D721Med (cell line): Measurements from ENCODE around the gene CCL1.

Experiments
- DNase-seq: peaks from one replicate; pipeline ENCODE4 v3.0.0; 2011; ENCODE audit warnings: low spot score; ENCODE audit not compliant: insufficient read length
- FAIRE-seq: peaks from 2 replicates; lab custom pipeline; 2011; peaks lifted over from hg19 to GRCh38; lab: Jason Lieb, UNC
- TF ChIP-seq, protein P1 (sequence below): IDR thresholded peaks from 2 replicates; pipeline ENCODE4 v1.5.1; 2012; ENCODE audit warnings: mild to moderate bottlenecking, control low read depth; ENCODE audit not compliant: insufficient read depth; ENCODE audit errors: missing control alignments

CCL1 gene

DNA sequence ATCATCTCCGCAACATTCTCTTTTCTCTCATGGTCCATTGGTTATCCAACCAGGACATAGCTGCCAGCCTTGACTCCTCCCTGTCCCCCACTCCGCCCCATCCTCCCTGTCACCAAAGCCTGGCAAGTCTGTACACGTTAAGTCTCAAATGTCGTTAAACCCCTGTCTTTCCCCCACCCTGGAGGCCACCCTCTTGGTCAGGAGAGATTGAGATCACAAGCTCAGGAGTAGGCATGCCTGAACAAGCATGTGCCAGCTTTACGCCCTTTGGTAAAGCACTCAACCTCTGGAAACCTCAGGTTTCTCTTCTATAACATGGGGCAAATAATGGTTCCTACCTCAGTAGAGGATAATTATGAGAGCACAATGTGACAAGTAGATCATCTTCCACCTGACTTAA, 38.1 kb upstream of the CCL1 start:
- no peak for DNase-seq
- no peak for FAIRE-seq
- TF ChIP-seq, protein P1, sequence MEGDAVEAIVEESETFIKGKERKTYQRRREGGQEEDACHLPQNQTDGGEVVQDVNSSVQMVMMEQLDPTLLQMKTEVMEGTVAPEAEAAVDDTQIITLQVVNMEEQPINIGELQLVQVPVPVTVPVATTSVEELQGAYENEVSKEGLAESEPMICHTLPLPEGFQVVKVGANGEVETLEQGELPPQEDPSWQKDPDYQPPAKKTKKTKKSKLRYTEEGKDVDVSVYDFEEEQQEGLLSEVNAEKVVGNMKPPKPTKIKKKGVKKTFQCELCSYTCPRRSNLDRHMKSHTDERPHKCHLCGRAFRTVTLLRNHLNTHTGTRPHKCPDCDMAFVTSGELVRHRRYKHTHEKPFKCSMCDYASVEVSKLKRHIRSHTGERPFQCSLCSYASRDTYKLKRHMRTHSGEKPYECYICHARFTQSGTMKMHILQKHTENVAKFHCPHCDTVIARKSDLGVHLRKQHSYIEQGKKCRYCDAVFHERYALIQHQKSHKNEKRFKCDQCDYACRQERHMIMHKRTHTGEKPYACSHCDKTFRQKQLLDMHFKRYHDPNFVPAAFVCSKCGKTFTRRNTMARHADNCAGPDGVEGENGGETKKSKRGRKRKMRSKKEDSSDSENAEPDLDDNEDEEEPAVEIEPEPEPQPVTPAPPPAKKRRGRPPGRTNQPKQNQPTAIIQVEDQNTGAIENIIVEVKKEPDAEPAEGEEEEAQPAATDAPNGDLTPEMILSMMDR, result no peak

DNA sequence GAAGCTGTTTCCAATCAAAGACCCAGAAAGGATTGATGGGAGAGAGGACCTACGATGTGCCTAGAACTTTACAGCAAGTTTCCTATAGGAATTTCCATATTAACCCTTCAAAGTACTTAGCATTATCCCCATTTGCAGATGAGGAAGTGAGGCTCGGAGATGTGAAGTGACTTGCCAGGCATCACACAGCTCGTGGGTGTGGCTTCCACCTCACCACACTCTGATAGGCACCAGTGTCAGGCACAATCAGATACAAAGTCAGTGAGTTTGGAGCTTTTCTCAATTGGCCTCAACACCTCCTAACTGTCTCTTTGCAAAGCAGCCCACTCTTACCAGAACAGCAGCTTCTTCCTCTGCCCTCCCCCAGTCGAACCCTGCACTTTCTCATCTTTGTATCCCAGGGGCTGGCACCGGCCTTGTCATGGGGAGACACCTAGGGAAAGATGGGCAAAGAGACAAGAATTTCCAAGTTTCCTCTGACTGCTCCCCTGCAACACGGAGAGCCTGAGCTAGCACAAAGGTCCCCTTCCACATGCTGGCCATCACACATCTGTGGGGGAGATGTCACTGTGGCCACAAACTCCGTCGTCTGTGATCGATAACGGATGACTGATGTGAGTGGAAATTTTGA, 37.4 kb upstream of the CCL1 start:
- TF ChIP-seq, protein P1, result no peak
- DNase-seq (no peak), FAIRE-seq (no peak)

DNA sequence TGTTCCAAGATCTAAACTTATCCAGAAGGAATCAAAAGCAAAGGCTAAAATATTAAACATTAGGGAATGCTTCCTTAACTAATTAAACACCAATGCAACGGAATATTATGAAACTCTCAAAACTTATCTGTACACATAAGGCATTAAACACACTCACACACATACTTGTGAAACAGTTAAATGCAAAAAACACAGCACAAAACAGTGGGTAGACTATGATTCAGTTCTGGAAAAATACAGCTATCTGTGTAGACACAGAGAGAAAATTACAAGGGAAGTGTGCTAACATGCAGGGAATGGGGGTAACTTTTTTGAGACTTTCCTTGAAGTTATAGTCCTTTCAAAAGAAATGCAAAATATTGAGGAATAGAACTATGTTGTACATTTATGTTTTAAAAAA, 36.7 kb upstream of the CCL1 start:
- FAIRE-seq (no peak), DNase-seq (no peak)
- TF ChIP-seq, protein P1, result no peak

DNA sequence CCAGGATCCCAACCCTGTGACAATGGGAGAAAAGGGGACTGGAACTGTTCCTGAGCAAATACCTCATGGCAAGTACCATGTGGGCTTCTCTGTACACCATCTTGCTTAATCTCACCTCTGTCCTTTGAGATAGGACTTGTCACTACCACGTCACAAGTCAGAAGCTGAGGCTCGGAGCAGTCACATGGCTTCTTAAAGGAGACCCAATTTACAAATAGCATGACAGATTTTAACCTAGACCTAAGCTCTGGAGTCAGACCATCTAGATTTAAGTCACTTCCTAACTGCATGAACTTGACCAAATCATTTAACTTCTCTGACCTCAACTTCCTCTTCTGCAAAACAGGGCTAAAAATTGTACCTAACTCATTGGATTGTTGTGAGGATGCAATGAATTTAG, 36.0 kb upstream of the CCL1 start:
- DNase-seq, result no peak

DNA sequence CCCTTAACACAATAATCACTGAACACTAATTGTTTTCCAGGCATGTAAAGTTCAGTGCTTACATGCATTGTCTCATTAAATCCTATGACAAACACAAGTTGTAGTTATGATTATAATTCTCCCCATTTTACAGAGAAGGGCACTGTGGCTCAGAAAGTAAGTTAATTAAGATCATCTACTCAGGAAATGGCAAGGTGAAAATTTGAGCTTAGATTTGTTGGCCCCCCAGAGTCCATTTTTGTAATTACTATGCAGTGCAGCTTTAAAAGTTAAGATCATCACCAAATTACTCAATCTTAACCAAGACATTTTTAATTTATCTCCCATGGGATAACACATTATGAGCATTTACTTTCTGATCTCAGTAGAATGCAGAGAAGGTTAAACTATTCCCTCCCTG, 34.2 kb upstream of the CCL1 start:
- FAIRE-seq (no peak), DNase-seq (no peak)
- TF ChIP-seq, protein P1, result no peak

More for the DNA sequence above, 36.0 kb upstream of the CCL1 start:
- TF ChIP-seq, protein P1, result no peak
- no peak for FAIRE-seq

DNA sequence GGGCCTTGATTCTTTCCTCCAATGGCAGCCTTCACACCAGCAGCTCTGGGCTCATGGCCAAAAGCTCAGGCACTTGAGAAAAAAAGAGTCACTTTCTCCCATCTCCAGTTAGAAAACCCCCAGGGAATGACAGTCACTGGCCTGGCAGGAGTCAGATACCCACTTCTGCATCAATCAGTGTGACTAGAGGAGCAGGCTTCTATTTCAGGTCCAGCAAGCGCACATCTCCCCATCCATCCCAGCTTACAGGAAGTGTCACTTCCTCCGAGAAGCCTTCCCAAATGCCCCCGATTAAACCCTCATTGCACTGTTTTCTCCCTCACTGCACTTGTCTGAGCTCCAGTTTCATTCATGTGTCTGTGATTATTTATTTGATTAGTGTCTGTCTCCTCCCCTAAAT, 30.4 kb upstream of the CCL1 start:
- DNase-seq (no peak), FAIRE-seq (no peak)
- TF ChIP-seq, protein P1, result no peak

DNA sequence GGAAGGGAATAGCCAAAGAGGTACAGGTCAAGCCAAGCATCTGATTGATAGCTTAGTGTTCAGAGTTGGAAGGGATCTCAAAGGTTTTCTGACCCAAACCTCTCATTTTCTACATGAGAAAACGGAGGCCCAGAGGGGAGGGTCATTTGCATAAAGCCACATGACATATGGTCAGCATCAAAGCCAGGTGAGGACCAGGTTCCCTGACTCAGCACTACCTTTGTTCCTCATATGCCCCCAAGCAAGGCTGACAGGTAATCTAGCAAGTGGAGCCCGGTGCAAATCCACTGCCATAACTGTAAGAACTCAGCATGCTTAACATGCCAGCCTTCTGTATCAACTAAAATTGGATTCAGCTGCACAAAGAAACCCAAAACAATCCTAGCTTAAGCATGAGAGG, 28.2 kb upstream of the CCL1 start:
- FAIRE-seq (no peak), DNase-seq (no peak)
- TF ChIP-seq, protein P1, result no peak
